ENCODE results near the gene METTL21C. TPM values are rescaled to one million over a fixed set of nuclear protein-coding genes. Genes with fewer than 3 reads are reported as not detected.
A peak's percentile ranks its signal among the peaks of the same experiment; 100 is the strongest.

METTL21C gene
- total RNA-seq, 1 donor from 2014 or later, result not detected

DNA sequence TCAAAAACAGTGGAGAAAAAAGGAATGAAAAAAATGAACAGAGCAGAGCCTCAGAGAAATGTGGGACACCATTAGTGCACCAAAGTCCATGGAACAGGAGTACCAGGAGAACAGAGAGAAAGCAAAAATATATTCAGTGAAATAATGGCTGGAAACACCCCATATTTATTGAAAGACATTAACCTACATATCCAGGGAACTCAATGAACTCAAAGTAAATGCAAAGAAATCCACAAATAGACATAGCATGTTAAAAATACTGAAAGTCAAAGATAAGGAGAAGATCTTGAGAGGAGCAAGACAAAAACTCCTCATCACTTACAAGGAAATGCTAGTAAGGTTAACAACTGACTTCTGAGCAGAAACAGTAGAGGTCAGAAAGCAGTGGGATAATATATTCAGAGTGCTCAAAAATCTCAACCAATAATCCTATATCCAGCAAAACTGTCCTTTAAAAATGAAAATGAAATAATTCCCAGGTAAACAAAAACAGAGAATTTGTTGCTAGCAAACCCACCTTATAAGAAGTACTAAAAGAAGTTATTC, 35.6 kb downstream of the METTL21C start:
- no peaks in the 10 kb centered on the region for H3K27me3 Mint-ChIP-seq (ENCODE audit: unreplicated experiment)
- peaks cover 41% of the 10 kb centered on the region for H3K36me3 Mint-ChIP-seq (ENCODE audit: unreplicated experiment)
- no peak for DNase-seq (ENCODE audit: extremely low spot score, unreplicated experiment)
- no peaks in the 10 kb centered on the region for H3K4me1 Mint-ChIP-seq (ENCODE audit: unreplicated experiment)
- H3K27ac Mint-ChIP-seq (ENCODE audit: unreplicated experiment), result no peak overlapping the region
- TF ChIP-seq, protein P1, sequence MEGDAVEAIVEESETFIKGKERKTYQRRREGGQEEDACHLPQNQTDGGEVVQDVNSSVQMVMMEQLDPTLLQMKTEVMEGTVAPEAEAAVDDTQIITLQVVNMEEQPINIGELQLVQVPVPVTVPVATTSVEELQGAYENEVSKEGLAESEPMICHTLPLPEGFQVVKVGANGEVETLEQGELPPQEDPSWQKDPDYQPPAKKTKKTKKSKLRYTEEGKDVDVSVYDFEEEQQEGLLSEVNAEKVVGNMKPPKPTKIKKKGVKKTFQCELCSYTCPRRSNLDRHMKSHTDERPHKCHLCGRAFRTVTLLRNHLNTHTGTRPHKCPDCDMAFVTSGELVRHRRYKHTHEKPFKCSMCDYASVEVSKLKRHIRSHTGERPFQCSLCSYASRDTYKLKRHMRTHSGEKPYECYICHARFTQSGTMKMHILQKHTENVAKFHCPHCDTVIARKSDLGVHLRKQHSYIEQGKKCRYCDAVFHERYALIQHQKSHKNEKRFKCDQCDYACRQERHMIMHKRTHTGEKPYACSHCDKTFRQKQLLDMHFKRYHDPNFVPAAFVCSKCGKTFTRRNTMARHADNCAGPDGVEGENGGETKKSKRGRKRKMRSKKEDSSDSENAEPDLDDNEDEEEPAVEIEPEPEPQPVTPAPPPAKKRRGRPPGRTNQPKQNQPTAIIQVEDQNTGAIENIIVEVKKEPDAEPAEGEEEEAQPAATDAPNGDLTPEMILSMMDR (IDR thresholded peaks at IDR 0.05), result no peak
- no peak overlapping the region for H3K4me3 Mint-ChIP-seq (ENCODE audit: unreplicated experiment)
- no peaks in the 10 kb centered on the region for H3K9me3 Mint-ChIP-seq (ENCODE audit: unreplicated experiment)

DNA sequence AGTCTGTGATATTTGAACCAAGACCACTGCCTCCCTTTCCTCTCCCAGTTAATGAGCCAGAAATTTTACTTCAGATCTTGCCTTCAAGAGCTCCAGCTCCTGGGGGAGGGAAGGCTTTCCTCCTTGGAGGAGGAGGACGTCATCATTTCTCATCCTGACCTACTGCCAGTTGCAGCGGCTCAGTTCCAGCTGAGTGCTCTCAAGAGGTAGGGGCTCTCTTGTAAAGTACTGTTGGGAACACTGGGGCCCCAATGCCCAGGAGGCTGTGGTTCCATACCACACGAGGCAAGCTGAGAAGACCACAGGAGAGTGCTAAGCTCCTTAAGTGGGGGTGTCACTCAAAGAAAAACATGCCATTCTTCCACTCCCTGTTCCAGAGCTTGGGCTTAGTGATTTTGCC, 36.2 kb downstream of the METTL21C start:
- Mint-ChIP-seq H3K9me3 (ENCODE audit: unreplicated experiment) (no peaks in the 10 kb centered on the region), H3K4me1 (ENCODE audit: unreplicated experiment) (no peaks in the 10 kb centered on the region), H3K27me3 (ENCODE audit: unreplicated experiment) (no peaks in the 10 kb centered on the region), H3K4me3 (ENCODE audit: unreplicated experiment) (no peak overlapping the region), H3K27ac (ENCODE audit: unreplicated experiment) (no peak overlapping the region), H3K36me3 (ENCODE audit: unreplicated experiment) (peaks cover 35% of the 10 kb centered on the region)
- DNase-seq (ENCODE audit: extremely low spot score, unreplicated experiment), result no peak
- TF ChIP-seq, protein P1 (IDR thresholded peaks at IDR 0.05), result no peak

DNA sequence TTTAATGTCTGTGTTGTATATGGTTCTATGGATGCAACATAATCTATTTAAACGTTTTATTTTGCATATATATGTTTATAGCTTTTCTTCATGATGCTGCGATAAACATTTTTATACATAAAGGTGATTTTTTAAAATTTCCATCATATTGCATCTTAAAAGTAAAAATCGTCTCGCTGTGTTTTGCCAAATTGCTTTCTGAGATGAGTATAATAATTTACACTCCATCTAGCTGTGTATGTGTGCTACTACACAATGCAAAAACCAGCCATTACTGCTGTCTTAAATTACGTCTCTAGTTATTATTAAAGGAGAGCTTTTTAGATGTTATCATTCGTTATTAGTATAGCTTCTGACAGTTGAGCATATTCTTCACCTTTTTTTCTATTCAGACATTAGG, 37.2 kb downstream of the METTL21C start:
- no peaks in the 10 kb centered on the region for H3K9me3 Mint-ChIP-seq (ENCODE audit: unreplicated experiment)
- no peak overlapping the region for H3K4me3 Mint-ChIP-seq (ENCODE audit: unreplicated experiment)
- peaks cover 3% of the 10 kb centered on the region for H3K4me1 Mint-ChIP-seq (ENCODE audit: unreplicated experiment)
- no peak overlapping the region for H3K27ac Mint-ChIP-seq (ENCODE audit: unreplicated experiment)
- TF ChIP-seq, protein P1 (IDR thresholded peaks at IDR 0.05), result peak; percentile 36
- H3K36me3 Mint-ChIP-seq (ENCODE audit: unreplicated experiment), result peaks cover 35% of the 10 kb centered on the region
- DNase-seq (ENCODE audit: extremely low spot score, unreplicated experiment), result no peak
- no peaks in the 10 kb centered on the region for H3K27me3 Mint-ChIP-seq (ENCODE audit: unreplicated experiment)

DNA sequence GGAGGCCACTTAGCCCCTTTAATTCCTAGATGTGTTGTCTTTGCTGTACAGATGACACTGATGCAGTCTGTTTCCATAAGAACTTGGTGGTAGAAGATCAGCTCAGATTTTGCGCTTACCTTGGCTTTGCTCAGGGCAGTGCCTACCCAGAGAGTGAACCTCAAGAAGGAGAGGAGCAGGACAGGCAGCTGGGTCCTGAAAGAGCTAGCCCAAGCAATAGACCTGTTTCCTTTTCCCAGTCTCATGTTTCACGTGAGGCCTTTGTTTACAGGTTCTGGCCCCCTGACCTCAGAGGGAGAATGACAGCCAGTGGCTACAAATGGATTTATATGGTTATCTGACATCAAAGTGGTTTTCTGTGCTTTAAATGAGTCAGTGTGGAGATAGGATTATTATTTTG, 40.1 kb downstream of the METTL21C start:
- no peaks in the 10 kb centered on the region for H3K27me3 Mint-ChIP-seq (ENCODE audit: unreplicated experiment)
- H3K27ac Mint-ChIP-seq (ENCODE audit: unreplicated experiment), result no peak overlapping the region
- no peak overlapping the region for H3K4me3 Mint-ChIP-seq (ENCODE audit: unreplicated experiment)
- H3K9me3 Mint-ChIP-seq (ENCODE audit: unreplicated experiment), result no peaks in the 10 kb centered on the region
- H3K36me3 Mint-ChIP-seq (ENCODE audit: unreplicated experiment), result peaks cover 29% of the 10 kb centered on the region
- H3K4me1 Mint-ChIP-seq (ENCODE audit: unreplicated experiment), result peaks cover 24% of the 10 kb centered on the region
- DNase-seq (ENCODE audit: extremely low spot score, unreplicated experiment), result no peak
- TF ChIP-seq, protein P1 (IDR thresholded peaks at IDR 0.05), result no peak

DNA sequence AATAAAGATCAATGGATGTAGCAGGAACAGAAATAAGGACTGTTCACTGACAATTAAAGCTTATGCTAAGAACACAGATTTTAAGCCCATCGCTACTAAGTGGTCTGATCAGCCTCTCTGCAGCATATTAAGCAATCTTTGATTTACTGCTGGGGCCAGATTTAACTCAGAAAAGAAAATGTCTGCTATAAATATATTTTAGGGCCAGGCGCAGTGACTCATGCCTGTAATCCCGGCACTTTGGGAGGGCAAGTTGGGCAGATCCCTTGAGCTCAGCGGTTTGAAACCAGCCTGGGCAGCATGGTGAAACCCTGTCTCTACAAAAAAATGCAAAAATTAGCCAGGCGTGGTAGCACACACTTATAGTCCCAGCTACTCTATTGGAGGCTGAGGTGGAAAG, 43.0 kb downstream of the METTL21C start:
- TF ChIP-seq, protein P1 (IDR thresholded peaks at IDR 0.05), result no peak
- no peak for DNase-seq (ENCODE audit: extremely low spot score, unreplicated experiment)
- H3K27me3 Mint-ChIP-seq (ENCODE audit: unreplicated experiment), result no peaks in the 10 kb centered on the region
- H3K27ac Mint-ChIP-seq (ENCODE audit: unreplicated experiment), result peak overlapping the region; percentile 61
- peaks cover 29% of the 10 kb centered on the region for H3K36me3 Mint-ChIP-seq (ENCODE audit: unreplicated experiment)
- no peak overlapping the region for H3K4me3 Mint-ChIP-seq (ENCODE audit: unreplicated experiment)
- H3K4me1 Mint-ChIP-seq (ENCODE audit: unreplicated experiment), result peaks cover 24% of the 10 kb centered on the region
- H3K9me3 Mint-ChIP-seq (ENCODE audit: unreplicated experiment), result no peaks in the 10 kb centered on the region
